Common myeloid progenitor, CD34-positive (primary cell): ENCODE measurements around the gene PLA2G4E.

ENCODE experiments used
- CTCF ChIA-PET: fragments of 350-600 bp; sonication (Branson Sonifier 250); formaldehyde crosslinking; loops from one replicate; lab custom pipeline; 2021; ENCODE audit warnings: antibody characterized with exemption; lab: Charles Lee
- POLR2A ChIA-PET: fragments of 350-600 bp; sonication (Branson Sonifier 250); formaldehyde crosslinking; loops from one replicate; lab custom pipeline; 2021; ENCODE audit warnings: antibody characterized with exemption; lab: Charles Lee
- DNase-seq, 3 donors: peaks; one replicate each; pipeline versions ENCODE4 v3.0.0 to v3.0.0-alpha.2; 2013
- H3K27ac ChIP-seq, 2 experiments: 1 replicate in 1 of 2; 2 replicates in 1 of 2; pipeline ENCODE4 v1.7.0; 2013; ENCODE audit warnings: inconsistent platforms in 2 of 2, low read length in 2 of 2, mild to moderate bottlenecking in 2 of 2, low read depth in 1 of 2, moderate library complexity in 1 of 2; ENCODE audit not compliant: severe bottlenecking in 2 of 2, insufficient read depth in 1 of 2, poor library complexity in 1 of 2
- H3K27me3 ChIP-seq, 5 experiments: replicated peaks in 2 of 5; 1 replicate in 3 of 5; 2 replicates in 2 of 5; pipeline versions ENCODE4 v1.6.1 to v1.7.0; 2013; ENCODE audit warnings: low read length in 4 of 5, mild to moderate bottlenecking in 2 of 5, moderate library complexity in 2 of 5, inconsistent platforms in 1 of 5; ENCODE audit not compliant: insufficient read depth in 5 of 5, control insufficient read depth in 4 of 5
- H3K36me3 ChIP-seq, 4 experiments: 1 replicate in 2 of 4; 2 replicates in 2 of 4; pipeline versions ENCODE4 v1.6.1 to v1.7.0; 2013; ENCODE audit warnings: low read length in 3 of 4, control low read depth in 1 of 4, mild to moderate bottlenecking in 1 of 4; ENCODE audit not compliant: control insufficient read depth in 4 of 4, insufficient read depth in 4 of 4
- H3K4me1 ChIP-seq, 4 experiments: 1 replicate in 3 of 4; 2 replicates in 1 of 4; pipeline versions ENCODE4 v1.6.1 to v1.7.1; 2013; ENCODE audit warnings: low read length in 3 of 4, mild to moderate bottlenecking in 3 of 4, control low read depth in 1 of 4, inconsistent platforms in 1 of 4, moderate library complexity in 1 of 4; ENCODE audit not compliant: control insufficient read depth in 4 of 4, insufficient read depth in 4 of 4; ENCODE audit errors: control extremely low read depth in 1 of 4
- H3K4me3 ChIP-seq, 7 experiments: 1 replicate in 4 of 7; 2 replicates in 3 of 7; pipeline versions ENCODE4 v1.5.1 to v1.7.0; 2013; ENCODE audit warnings: mild to moderate bottlenecking in 7 of 7, low read length in 6 of 7, moderate library complexity in 6 of 7, inconsistent platforms in 2 of 7, low read depth in 2 of 7, control low read depth in 1 of 7; ENCODE audit not compliant: insufficient read depth in 4 of 7, control insufficient read depth in 1 of 7; ENCODE audit errors: extremely low read depth in 1 of 7
- H3K9me3 ChIP-seq, 5 experiments: 1 replicate in 4 of 5; 2 replicates in 1 of 5; pipeline versions ENCODE4 v1.6.1 to v1.7.1; 2013; ENCODE audit warnings: low read length in 4 of 5, mild to moderate bottlenecking in 2 of 5, inconsistent platforms in 1 of 5, low read depth in 1 of 5, moderate library complexity in 1 of 5; ENCODE audit not compliant: control insufficient read depth in 4 of 5, insufficient read depth in 2 of 5; ENCODE audit errors: control extremely low read depth in 1 of 5
- WGBS: methylation state at CpG from one replicate; pipeline ENCODE4 v1.1.5; 2013; ENCODE audit not compliant: insufficient coverage; 5-methylcytosine and 5-hydroxymethylcytosine counted together

PLA2G4E gene

DNA sequence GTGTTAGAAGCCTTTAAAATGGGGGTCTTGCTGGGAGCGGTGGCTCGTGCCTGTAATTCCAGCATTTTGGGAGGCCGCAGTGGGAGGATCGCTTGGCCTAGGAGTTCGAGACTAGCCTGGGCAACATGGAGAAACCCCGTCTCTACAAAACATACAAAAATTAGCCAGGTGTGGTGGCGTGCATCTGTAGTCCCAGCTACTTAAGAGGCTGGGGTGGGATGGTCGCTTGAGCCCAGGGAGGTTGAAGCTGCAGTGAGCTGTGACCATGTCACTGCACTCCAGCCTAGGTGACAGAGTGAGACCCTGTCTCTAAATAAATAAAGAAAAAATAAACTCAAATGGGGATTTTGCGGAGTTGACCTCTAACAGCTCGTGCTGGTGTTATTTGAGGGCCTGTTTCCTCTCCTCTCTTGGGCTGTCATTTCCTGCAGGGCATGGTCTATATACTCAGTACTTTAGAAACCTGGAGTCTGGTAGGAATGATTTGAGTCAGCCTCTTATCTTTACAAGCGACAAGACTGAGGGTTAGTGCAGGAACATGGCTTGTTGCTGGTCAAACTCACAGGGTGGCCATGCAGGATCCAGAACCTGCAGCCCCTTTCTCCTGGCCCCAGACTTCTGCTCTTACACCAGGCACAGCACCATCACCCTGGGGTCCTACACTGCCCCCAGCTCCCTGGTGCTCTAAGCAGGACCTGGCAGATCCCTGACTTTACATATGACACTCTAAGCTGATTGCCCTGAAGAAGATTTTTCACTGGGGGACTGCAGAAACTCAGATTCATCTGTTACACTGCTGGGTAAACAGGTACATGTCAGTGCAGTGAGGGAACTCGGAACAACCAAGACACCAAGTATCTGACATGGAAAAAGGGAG is 63.6 kb downstream of the PLA2G4E start:
- no peaks in the 10 kb centered on the region for H3K36me3 ChIP-seq
- DNase-seq: no peak
- POLR2A ChIA-PET: interaction anchor here (1.1 kb wide), 1 partner anchor 20 kb away, joined by 4 read pairs; no protein-coding TSS in a partner anchor
- no peaks in the 10 kb centered on the region for H3K9me3 ChIP-seq
- no peaks in the 10 kb centered on the region for H3K27me3 ChIP-seq
- CTCF ChIA-PET: interaction anchor here (0.9 to 1.9 kb wide), 3 partner anchors 8 to 40 kb away, joined by 3 to 7 read pairs (median 4); partner anchors contain the start of gene EHD4
- H3K4me1 ChIP-seq: peaks cover 0 to 8% (median 4%) of the 10 kb centered on the region in 4 experiments
- no peak overlapping the region for H3K27ac ChIP-seq
- H3K4me3 ChIP-seq: no peak overlapping the region
- WGBS: 79% methylated on average over 10 of the region's 12 CpGs

DNA sequence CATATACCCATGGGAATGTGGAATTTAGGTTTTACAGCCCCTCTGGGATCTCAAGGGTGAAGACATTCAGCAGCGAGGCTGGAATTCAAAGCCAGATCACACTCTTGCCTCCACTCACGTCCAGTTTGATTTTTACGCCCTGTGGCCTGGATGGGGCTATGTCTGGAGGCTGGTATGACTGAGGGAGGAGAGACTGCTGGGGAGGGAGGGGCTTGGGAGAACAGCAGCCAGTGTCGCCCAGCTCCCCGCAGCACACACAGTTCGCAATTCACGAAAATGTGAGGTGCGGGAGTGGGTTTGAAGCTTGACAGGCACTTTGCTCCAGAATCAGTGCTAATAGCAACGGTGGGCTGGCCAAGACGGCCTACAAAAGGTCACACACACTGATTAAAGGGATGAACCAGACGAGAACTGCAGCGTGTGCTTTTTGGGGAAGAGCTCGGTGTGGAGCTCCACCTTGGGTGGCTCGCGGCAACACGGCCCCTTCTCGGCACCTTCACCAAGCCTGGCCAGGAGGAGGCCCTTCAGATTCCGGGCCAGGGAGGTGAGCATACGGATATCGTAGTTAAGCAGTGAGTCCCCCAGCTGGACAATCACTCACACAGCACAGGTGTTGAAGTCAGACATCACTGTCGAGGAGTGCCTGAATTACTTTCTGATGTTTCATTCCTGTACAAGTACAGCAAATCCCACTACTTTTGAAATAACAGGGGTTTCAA is 64.9 kb downstream of the PLA2G4E start:
- Histone ChIP-seq H3K9me3 (no peaks in the 10 kb centered on the region), H3K4me3 (no peak overlapping the region), H3K4me1 (peaks cover 0 to 8% (median 4%) of the 10 kb centered on the region in 4 experiments), H3K27me3 (no peaks in the 10 kb centered on the region), H3K36me3 (no peaks in the 10 kb centered on the region), H3K27ac (no peak overlapping the region)
- CTCF ChIA-PET: interaction anchor here (1.2 to 1.3 kb wide), 2 partner anchors 15 to 38 kb away, joined by 3 to 4 read pairs; no protein-coding TSS in a partner anchor
- WGBS: 98% methylated on average over 17 of the region's 21 CpGs
- POLR2A ChIA-PET: no interaction called here
- no peak for DNase-seq

DNA sequence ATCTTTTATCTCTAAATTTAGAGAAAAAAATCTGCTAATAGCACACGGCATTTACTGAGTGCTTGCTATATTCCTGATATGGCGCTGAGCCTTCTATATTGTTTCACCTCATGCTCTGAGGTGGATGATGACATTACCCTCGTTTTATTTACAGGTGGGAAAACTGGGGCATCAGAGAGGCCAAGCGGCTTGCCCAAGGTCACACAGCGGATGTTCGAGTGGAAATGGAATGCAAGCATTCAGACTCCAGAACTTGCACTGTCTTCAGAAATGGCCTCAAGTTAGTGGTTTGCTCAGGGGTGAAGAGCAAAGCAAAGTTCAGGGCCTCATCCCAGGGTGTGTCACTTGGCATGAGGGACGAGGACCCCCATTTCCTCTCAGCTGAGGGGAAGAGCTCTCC is 65.7 kb downstream of the PLA2G4E start:
- Histone ChIP-seq H3K36me3 (no peaks in the 10 kb centered on the region), H3K4me3 (no peak overlapping the region), H3K27me3 (no peaks in the 10 kb centered on the region), H3K4me1 (peaks cover 0 to 8% (median 4%) of the 10 kb centered on the region in 4 experiments), H3K9me3 (no peaks in the 10 kb centered on the region), H3K27ac (no peak overlapping the region)
- no peak for DNase-seq
- ChIA-PET CTCF (no interaction called here), POLR2A (no interaction called here)
- WGBS: 100% methylated on average over 4 of the region's 7 CpGs

DNA sequence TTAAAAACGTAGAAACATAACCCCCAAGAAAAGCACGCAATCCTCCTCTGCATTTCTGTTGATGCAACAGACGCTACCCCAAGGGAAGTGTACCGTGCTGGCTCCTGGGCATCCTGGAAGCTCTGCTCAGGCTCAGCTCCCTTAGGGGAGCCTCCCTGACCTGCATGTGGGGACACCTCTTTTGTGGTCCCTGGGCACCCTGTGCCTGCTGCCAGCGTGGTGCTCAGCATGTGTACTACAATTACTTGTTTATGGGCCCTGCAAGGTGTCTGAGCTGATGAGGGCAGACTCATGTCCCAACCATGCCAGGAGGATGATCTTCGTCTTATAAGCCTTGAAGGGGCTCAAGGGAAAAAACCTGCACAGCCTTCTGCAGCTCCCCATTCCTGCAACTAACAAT is 66.8 kb downstream of the PLA2G4E start:
- H3K4me1 ChIP-seq: peaks cover 0 to 8% (median 4%) of the 10 kb centered on the region in 4 experiments
- no peak overlapping the region for H3K27ac ChIP-seq
- no peaks in the 10 kb centered on the region for H3K27me3 ChIP-seq
- WGBS: 96% methylated on average over 6 of the region's 6 CpGs
- no peaks in the 10 kb centered on the region for H3K36me3 ChIP-seq
- no peak overlapping the region for H3K4me3 ChIP-seq
- CTCF ChIA-PET: interaction anchor here (0.5 to 1.7 kb wide), 3 partner anchors 16 to 218 kb away, joined by 3 read pairs; no protein-coding TSS in a partner anchor
- POLR2A ChIA-PET: no interaction called here
- no peaks in the 10 kb centered on the region for H3K9me3 ChIP-seq
- DNase-seq: no peak

DNA sequence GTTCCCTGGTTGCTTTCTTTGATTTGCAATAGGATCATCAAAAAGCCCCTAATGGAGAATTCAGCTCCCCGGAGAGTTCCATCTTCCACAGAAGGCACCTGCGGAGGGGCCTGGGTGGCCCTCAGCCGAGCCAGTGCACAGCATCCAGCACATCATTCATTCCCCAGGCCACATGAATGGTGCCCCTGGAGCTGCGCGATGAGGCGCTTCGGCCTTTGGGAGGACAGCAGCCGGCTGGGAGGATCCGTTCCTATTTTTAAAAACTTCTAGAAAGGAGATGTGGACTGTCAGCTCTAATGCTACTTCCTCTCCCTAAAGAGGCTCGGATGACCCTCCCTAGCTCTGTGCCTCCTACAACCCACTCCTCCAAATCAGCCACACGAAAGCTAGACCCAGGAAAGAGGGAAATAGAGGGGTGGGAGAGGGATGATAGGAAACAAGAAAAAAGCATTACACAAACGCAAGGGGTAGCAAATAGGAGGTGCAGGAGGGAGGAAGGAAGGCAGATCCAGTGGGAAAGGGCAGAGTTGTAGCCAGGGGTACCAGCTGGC is 68.8 kb downstream of the PLA2G4E start:
- POLR2A ChIA-PET: no interaction called here
- H3K9me3 ChIP-seq: no peaks in the 10 kb centered on the region
- no peak for DNase-seq
- CTCF ChIA-PET: interaction anchor here (0.9 to 1.1 kb wide), 3 partner anchors 9 to 148 kb away, joined by 3 to 4 read pairs (median 3); no protein-coding TSS in a partner anchor
- no peak overlapping the region for H3K27ac ChIP-seq
- H3K36me3 ChIP-seq: no peaks in the 10 kb centered on the region
- no peak overlapping the region for H3K4me3 ChIP-seq
- 97% methylated on average over 3 of the region's 12 CpGs for WGBS
- H3K27me3 ChIP-seq: no peaks in the 10 kb centered on the region
- peaks cover 0 to 2% (median under 1%) of the 10 kb centered on the region in 4 experiments for H3K4me1 ChIP-seq

DNA sequence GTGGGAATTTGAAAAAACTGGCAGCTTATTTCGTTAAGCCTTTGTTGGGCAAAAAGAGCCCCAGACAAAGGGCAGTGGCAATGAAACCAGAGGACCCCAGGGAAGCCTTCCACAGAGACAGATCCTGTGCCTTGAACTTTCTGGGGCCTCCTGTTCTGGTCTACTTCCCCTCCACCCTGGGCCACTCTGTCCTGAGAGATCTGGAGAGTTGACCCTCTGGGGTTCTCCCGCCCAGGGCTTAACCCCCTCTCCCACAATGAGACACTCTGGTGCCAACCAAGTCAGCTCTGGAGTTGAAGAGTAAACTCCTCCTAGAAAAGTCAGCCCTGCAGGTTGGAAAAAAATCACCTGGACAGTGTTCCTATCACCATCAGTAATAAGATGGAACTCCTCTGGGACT is 69.3 kb downstream of the PLA2G4E start:
- H3K4me1 ChIP-seq: no peaks in the 10 kb centered on the region
- H3K27ac ChIP-seq: no peak overlapping the region
- DNase-seq: no peak
- no peak overlapping the region for H3K4me3 ChIP-seq
- ChIA-PET POLR2A (no interaction called here), CTCF (interaction anchor here (0.9 to 1.1 kb wide), 2 partner anchors 9 to 10 kb away, joined by 3 to 4 read pairs; no protein-coding TSS in a partner anchor)
- no peaks in the 10 kb centered on the region for H3K27me3 ChIP-seq
- H3K9me3 ChIP-seq: no peaks in the 10 kb centered on the region
- 50% methylated on average over 2 of the region's 2 CpGs for WGBS
- no peaks in the 10 kb centered on the region for H3K36me3 ChIP-seq
